Hematopoietic multipotent progenitor cell treated with erythropoietin and hydrocortisone succinate and interleukin-3 and kit ligand, for 6 days (in vitro differentiated cells): ENCODE measurements around the gene PMFBP1.
A peak's percentile ranks its signal among the peaks of the same experiment; 100 is the strongest.

Source experiments
- DNase-seq: peaks from one replicate; pipeline ENCODE4 v3.0.0-alpha.2; 2015

The PMFBP1 gene

DNA sequence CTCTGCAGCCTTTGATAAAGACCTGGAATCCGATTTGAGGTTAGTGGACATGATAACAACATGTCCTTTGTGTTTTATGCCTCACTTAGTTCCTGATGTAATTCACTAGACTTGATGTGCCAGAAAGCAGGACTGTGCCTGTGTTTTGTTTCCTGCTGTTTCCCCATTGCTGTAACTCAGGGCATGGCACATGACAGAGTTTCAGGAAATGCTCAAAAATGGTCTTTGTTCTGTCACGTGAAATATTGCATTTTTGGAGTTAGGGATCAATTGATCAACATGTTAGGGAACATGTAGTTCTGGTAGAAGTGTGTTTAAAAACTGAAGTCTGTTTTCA is 45.6 kb downstream of the PMFBP1 start:
- no peak for DNase-seq

DNA sequence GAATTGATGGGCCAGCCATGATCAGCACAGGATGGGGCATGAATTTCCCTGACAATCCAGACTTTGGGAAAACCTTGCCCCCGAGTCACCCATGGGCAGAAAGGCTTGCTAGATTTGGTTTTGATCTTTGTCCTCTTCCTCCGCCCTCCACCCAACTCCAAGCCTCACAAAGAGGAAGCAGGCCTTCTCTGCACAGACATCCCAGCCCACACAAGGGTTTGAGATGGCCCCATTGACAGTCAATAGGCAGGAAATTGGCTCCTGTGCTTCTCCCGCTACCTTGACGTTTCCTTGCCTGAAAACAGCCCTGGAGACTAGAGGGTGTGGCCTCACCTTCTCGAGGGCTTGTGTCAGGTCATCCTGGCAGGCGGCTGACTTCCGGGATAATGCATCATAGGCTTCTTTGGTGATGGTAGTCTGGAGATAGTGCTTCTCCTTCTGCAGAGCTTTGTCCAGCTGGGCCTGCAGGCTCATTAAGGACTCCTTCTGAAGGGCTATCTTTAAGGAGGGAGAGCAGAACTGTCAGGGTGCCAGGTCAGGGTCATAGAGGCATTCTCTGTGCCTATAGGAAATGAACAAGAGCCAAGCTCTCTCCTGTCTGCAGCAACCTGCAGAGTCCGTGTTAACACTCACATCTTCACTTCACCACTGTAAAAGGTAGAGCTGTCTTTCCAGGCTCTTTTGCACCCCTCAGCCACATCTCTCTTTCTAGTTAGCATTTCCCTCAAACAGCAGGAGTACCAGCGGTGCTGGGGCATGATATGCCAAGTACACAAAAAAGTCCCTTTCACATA is 46.1 kb downstream of the PMFBP1 start:
- DNase-seq, result peak; percentile 19

DNA sequence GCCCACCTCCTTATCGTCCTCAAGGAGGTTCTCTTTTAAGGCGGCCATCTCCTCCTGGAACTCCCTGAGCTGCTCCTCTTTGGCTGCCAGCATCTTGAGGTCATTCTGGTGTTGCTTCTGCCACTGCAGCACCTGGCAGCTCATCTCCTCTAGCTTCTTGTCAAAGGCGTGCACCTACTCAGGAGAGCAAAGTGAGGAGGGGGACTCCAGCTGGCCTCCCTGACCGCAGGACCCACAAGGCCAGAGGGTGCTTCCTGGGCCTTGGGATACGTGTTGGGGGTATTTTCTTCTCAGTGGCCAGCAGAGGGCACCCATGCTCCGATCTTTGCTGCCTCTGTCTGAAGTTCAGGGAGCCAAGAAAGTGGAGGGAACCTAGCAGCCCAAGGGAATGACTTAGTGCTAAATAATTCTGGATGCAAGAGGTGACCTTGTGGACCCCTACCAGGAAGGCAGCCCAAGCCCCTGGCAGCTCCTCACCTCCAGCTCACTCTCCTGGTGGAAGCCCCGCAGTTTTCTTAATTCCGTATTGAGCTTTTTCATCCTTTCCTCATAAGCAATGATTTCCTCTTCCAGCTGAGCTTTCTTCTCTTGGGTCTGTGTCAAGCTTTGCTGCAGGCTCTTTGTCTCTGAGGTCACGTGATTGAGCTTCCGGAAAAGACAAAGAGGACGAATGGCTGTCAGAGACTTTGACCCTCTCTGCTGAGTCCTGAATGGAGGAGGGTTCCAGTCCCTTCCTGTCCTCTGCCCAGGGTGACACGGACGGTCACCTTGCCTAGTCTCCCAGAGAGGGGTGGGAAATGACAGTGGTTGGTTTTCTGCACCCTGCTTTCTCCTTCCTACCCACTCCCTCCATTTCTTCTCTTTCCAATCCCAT is 47.0 kb downstream of the PMFBP1 start:
- DNase-seq, result peak; percentile 87

DNA sequence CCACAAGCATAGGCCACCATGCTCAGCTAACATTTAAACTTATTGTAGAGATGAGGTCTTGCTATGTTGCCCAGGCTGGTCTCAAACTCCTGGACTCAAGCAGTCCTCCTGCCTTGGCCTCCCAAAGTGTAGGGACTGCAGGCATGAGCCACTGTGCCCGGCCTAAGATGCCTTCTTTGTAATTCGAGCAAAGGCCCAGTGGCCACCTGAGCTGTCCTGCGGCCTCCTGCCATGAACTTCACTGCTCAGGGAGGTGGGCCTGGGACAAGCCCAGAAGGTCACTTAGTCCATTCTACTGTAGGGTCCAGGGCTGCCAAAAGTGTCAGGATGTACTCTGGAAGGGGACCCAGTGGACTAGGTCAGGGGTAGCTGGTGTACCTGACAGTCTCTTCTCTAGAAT is 47.8 kb downstream of the PMFBP1 start:
- DNase-seq, result no peak

DNA sequence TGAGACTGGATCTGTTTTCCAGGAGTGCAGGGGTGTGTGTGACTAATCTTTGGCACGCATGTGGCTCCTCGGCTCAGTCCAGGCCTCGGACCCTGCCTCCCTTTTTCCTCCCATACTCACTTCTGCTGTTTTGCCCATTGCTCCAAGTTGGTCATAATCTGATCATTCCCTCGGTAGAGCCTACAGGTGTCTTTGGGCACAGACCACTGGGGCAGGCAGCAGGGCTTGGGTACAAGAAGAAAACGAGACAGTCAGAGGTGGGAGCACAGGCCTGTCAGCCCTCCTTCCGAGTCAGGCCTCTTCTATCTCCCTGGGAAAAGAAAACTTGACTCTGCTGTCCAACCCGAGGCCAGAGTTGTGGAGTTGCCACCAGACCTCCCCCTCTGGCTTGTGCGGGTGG is 48.5 kb downstream of the PMFBP1 start:
- DNase-seq, result no peak

DNA sequence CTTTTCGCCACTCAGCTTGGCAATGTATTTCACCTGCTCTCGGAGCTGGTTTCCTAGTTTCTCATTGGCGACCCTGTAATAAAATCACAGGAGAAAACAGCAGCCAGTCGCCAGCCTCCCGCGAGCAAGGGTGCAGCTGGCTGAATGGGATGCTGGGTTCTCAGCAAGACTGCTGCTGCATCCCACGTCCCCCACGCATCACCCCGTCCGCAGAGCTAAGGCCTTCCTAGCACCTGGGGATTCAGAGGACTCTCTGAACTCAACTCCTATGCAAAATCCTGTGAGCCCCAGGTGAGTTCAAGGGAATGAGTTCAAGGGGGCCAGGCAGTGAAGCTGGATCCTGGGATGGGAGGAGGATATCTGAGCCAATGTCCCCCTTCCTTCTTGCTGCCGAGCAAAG is 49.0 kb downstream of the PMFBP1 start:
- no peak for DNase-seq

- DNase-seq, result no peak
Observed at GRCh38 chr16:72122308-72122707, 49.6 kb downstream of the PMFBP1 start.

DNA sequence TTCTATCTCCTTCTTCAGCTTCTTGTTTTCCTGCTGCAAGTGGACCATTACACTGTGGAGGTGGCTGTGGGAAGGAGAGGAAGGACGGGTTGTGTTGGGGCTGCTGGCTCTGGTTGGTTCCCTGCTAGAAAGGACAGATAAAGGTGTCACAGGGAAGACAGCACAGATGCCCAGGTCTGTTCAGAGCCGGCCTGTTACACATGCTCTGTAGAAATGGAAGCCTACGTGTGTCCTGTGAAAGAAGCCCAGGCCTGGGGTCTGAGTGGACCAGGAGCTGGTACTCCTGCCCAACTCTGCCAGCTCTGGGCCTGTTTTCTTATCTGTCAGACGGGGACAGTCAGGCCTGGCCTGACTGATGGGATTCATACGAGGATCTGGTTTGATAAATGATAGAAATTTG is 51.9 kb downstream of the PMFBP1 start:
- no peak for DNase-seq

DNA sequence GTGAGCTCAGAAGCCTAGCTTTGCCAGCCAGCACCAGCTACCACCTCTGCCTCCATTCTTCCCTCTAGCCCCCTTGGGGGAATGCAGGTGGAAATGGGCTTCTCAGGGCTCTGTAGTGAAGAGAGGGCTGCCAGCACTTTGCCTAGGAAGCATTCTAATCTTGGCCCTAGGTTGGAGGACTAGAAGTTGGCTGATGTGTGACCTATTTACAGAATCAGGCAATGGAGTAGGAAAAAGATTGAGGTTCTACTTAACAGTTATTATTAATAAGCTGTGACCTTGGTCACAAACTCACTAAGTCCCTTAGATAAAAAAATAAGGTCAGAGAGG is 58.4 kb downstream of the PMFBP1 start:
- no peak for DNase-seq

DNA sequence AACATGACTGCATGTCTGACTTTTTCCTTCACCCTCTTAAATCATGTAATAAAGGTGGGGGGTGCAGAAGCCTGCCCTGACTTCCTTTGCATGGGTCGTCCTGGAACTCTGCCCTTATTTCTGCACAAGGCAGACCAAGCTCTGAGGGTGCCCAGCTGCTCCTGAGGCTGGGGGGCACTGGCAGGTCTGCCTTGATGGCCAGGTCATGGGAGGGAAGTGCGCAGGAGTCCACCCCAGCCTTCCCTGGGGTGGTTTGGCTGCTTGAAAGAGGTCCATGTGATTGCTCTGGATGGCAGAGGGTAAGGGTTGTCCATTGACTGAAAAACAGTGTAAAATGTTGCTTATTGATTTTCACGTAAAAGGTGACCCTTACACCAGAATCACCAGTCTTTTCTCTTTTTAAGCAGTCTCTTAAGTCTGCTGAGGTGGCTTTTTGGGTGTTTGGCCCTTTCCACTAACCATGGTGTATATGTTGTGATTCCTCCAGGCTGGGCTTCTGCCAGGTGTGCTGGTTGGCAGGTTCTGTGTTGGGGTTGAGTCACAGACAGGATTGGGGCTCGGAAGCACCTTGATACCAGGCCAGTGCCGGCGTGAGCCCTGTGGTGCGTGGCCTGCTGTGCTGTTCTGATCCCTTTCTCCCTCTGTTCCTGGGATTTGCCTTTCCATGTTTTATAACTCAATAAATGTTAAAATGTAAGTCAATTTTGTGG is 58.9 kb downstream of the PMFBP1 start:
- DNase-seq, result no peak

DNA sequence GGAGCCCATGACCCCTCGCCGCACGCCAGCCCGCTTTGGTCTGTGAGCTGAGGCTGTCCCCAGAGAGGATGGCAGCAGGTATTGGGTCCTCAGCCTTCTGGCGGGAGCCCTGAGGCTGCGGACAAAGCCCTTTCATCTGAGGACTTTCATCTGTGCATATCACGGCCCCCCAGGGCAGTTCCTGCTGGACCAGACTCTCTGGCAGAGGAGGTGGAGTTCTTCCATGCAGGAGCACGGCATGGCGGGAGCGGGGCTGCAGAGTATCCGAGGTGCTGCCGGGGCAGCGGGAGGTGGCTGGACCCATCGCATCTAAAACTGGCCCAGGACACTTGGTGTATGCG is 59.5 kb downstream of the PMFBP1 start:
- DNase-seq, result no peak

DNA sequence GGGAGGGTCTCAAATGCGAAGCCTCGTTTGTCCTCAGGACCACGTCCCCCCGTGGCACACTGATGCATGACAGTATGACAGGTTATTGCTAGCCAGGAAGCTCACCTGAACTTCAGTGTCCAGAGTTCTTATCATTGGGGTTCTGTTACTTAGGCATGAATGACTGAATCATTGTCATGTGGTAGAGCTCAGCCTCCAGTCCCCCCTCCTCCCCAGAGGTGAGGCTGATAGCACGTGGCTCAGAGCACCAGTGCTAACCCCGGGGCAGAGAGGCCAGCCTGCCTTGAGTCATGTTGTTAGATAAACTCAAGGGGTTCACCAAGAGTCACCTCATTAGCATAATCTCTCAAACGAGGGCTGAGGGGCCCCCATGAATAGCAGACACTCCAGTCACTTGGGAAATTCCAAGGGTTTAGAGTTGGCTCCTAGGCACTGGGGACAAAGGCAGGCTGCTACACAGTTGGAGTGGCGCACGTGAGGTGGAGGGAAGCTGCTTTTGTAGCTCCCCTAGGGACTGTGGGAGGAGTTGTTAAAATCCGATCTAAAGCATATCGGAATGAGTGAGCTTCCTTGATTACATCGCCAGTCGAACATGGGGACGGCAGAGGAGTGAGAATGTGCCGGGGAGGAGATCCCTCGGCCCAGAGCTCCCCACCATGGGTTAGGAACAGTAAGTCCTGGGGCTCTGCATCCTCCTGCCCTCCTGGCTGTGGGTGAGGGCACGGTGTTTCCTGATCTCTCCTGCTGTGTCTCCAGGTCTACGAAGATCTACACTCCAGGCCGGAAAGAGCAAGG is 60.1 kb downstream of the PMFBP1 start:
- no peak for DNase-seq

DNA sequence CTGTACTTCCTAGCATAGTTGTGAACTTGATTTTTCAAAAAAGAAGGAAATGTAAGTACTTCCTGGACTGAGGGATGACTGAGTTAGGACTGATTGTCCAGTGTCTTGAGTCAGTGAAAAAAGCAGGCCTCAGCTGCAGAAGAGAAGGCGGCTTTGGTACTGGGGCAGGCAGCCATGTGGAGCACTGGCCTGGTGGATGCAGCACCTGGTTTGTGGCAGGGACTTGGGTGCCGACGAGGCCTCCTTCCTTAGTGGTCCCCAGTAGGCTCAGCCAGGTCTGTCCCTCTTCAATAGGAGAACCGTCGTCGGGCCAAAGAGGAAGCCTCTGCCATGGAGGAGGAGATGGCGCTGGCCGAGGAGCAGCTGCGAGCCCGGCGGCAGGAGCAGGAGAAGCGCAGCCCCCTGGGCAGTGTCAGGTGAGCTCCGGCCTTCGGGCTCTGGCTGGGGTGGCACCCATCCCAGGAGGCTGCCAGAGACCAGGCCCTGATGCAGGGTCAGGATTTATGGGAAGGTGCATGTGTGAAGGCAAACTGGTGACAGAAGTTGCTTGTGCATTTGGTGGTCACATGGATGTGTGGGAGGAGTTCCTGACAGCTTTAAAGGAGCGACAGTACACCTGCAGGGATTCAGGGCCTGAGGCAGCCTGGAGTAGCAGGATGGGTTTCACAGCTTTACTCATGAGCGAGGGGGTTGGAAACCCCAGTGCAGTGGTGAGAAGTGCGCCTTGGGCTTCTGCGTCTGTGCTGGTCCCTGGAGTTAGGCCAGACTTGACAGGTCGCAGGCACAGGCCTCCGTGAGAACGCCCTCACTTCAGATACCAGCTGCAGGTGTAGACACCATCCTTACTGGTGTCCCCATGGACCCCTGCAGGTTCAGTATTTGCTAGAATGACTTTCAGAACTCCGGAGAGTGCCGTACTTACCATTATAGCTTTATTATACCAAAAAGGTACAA is 61.0 kb downstream of the PMFBP1 start:
- no peak for DNase-seq

GRCh38 chr16:72109966-72110530 is 61.9 kb downstream of the PMFBP1 start:
- no peak for DNase-seq

GRCh38 chr16:72109300-72109699 is 62.7 kb downstream of the PMFBP1 start:
- no peak for DNase-seq

DNA sequence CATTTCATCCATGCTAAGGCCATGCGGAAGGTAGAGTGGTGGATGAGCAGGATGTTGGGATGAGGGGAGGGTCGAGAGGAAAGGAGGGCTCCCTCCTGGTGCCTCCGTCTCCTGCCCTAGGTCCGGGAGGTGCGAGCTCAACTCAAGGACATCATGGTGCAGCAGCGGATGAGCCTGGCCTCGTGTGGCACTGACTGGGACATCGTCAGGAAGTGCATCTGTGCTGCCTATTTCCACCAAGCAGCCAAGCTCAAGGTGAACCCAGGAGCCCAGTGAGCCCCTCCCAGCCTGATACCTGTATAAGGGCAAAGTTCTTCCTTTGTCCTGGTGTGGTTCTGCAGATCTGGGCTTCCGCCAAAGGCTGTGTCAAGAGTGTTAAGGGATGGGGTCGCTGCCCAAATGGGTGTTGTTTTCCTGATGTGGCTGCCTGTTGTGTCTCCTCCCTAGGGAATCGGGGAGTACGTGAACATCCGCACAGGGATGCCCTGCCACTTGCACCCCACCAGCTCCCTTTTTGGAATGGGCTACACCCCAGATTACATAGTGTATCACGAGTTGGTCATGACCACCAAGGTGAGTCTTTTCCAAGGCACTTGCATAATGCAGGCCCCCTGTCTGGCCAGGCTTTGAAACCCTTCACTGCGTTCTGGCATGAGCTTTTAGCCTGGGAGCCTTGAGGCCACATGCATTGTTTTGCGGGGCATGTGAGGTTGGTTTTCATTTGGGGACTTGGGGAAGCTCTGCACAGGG is 63.4 kb downstream of the PMFBP1 start:
- DNase-seq, result no peak

DNA sequence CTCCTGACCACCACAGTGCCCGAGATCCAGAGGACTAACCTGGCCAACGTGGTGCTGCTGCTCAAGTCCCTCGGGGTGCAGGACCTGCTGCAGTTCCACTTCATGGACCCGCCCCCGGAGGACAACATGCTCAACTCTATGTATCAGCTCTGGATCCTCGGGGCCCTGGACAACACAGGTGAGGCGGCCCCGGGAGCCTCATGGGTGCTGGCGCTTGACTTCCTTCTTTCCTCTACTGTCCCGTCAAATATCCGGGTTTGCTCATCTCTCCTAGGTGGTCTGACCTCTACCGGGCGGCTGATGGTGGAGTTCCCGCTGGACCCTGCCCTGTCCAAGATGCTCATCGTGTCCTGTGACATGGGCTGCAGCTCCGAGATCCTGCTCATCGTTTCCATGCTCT is 64.6 kb downstream of the PMFBP1 start:
- no peak for DNase-seq

GRCh38 chr16:72105978-72106377 is 66.0 kb downstream of the PMFBP1 start:
- DNase-seq, result no peak

DNA sequence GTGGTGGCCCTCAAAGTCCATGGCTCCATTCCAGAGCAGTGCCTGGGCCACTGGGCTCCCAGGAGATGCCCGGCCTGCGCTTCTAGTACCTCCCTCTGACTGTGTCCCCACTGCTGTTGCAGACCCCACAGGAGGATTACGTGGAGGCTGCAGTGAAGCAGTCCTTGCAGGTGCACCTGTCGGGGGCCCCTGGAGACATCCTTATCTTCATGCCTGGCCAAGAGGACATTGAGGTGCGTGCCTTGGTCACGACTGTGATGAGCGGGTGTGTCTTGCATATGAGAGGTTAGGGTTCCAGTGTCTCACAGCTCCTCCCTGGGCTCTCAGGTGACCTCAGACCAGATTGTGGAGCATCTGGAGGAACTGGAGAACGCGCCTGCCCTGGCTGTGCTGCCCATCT is 67.0 kb downstream of the PMFBP1 start:
- no peak for DNase-seq

DNA sequence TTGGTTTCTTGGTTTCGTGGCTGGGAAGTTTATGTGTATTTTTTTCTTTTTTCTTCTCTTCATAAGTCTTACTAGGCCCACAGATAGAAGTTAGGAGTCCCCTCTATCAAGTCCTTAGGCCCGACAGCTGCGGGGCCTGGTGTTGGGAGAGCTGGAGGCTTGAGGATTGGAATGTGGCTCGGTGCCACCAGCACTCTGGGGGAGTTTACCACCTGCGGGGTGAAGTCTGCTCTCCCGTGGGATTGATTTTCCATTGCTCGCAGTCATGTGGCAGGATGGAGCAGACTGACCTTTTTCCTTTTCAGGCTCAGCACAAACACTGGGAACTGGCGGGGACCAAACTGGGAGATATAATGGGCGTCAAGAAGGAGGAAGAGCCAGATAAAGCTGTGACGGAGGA is 70.8 kb downstream of the PMFBP1 start:
- DNase-seq, result no peak

DNA sequence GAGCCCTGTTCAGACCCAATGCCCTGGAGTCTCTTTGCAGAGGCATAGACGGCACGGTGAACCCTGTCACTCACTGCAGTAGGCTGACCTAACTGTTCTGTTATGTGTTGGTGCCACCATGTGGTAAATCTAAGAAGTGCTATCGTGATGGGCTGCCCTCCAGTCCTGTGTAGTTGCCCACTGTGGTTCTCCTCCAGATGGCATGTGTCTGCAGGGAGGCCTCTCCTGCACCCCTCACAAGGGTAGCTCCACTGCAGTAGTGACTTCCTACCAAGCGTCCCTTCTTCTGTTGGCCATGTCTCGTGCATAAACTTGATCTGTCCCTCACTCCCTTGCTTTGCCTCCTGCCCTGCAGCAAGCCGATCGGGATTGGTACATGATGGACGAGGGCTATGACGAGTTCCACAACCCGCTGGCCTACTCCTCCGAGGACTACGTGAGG is 72.6 kb downstream of the PMFBP1 start:
- DNase-seq, result peak; percentile 88
